ENCODE measurements around the gene GLT8D1. TPM values are rescaled to one million over a fixed set of nuclear protein-coding genes. Genes with fewer than 3 reads are reported as not detected.
"Not testable (repeated sequence)": the region's sequence is repeated elsewhere in the genome, so short reads cannot be mapped to it uniquely, and the experiment has no call there.

Gene GLT8D1
- total and polyA plus RNA-seq, 2 experiments from 2014 or later, result 149 to 151 TPM

GRCh38 chr3:52731590-52731989, 26.0 kb upstream of the GLT8D1 start:
- in situ Hi-C loops (cut with MboI), result no loop called here
- peaks cover 34% of the 10 kb centered on the region for H3K36me3 ChIP-seq (ENCODE audit: low read depth)

GRCh38 chr3:52730681-52731080, 25.1 kb upstream of the GLT8D1 start:
- in situ Hi-C loops (cut with MboI), result no loop called here
- no peak overlapping the region for H3K27ac ChIP-seq
- H3K79me2 ChIP-seq (ENCODE audit: insufficient read depth), result no peaks in the 10 kb centered on the region
- DNase-seq, result no peak
- no peak overlapping the region for H2AFZ ChIP-seq
- no peaks in the 10 kb centered on the region for H3F3A ChIP-seq (ENCODE audit: insufficient read depth)
- no peak overlapping the region for H3K4me2 ChIP-seq (ENCODE audit: unreplicated experiment)
- peaks cover 33% of the 10 kb centered on the region for H3K36me3 ChIP-seq (ENCODE audit: low read depth)
- H3K9me2 ChIP-seq (ENCODE audit: insufficient read depth), result no peaks in the 10 kb centered on the region
- no peaks in the 10 kb centered on the region for H4K20me1 ChIP-seq (ENCODE audit: insufficient read depth)
- no peak overlapping the region for H3K4me3 ChIP-seq
- no peaks in the 10 kb centered on the region for H3K27me3 ChIP-seq (replicated peaks; ENCODE audit: insufficient read depth)
- no peaks in the 10 kb centered on the region for H3K9me3 ChIP-seq (ENCODE audit: low read depth)
- no peaks in the 10 kb centered on the region for H3K4me1 ChIP-seq (ENCODE audit: insufficient read depth)
- no peak for TF ChIP-seq EZH2 (IDR thresholded peaks at IDR 0.05; ENCODE audit: insufficient read depth, poor library complexity, severe bottlenecking)
- no peak overlapping the region for H3K9ac ChIP-seq

More at GRCh38 chr3:52731590-52731989, 26.0 kb upstream of the GLT8D1 start:
- no peak overlapping the region for H3K4me3 ChIP-seq
- H3K9ac ChIP-seq, result no peak overlapping the region
- H3K27me3 ChIP-seq (replicated peaks; ENCODE audit: insufficient read depth), result no peaks in the 10 kb centered on the region
- 83 to 89% methylated on average over 14 of the region's 14 CpGs for WGBS, 2 experiments (ENCODE audit: low coverage in 1 of 2, low lambda C conversion rate in 2 of 2, missing lambda C conversion rate in 2 of 2)
- H3K9me2 ChIP-seq (ENCODE audit: insufficient read depth), result no peaks in the 10 kb centered on the region
- no peak for DNase-seq
- H4K20me1 ChIP-seq (ENCODE audit: insufficient read depth), result no peaks in the 10 kb centered on the region
- H3K27ac ChIP-seq, result no peak overlapping the region
- no peaks in the 10 kb centered on the region for H3K79me2 ChIP-seq (ENCODE audit: insufficient read depth)
- no peak overlapping the region for H2AFZ ChIP-seq
- H3K4me1 ChIP-seq (ENCODE audit: insufficient read depth), result no peaks in the 10 kb centered on the region
- TF ChIP-seq EZH2phosphoT487 (IDR thresholded peaks at IDR 0.05; ENCODE audit: insufficient read depth, low read depth), result no peak
- no peak for TF ChIP-seq EZH2 (IDR thresholded peaks at IDR 0.05; ENCODE audit: insufficient read depth, poor library complexity, severe bottlenecking)
- no peak overlapping the region for H3K4me2 ChIP-seq (ENCODE audit: unreplicated experiment)
- no peaks in the 10 kb centered on the region for H3F3A ChIP-seq (ENCODE audit: insufficient read depth)
- no peaks in the 10 kb centered on the region for H3K9me3 ChIP-seq (ENCODE audit: low read depth)

- H3K4me1 ChIP-seq (ENCODE audit: insufficient read depth); H3K9me2 ChIP-seq (ENCODE audit: insufficient read depth); H4K20me1 ChIP-seq (ENCODE audit: insufficient read depth); H3K9me3 ChIP-seq (ENCODE audit: low read depth); H3K9ac ChIP-seq; H2AFZ ChIP-seq; DNase-seq; H3K27me3 ChIP-seq (replicated peaks; ENCODE audit: insufficient read depth); H3K4me3 ChIP-seq; H3K27ac ChIP-seq; H3K79me2 ChIP-seq (ENCODE audit: insufficient read depth); H3F3A ChIP-seq (ENCODE audit: insufficient read depth); H3K4me2 ChIP-seq (ENCODE audit: unreplicated experiment); in situ Hi-C loops (cut with MboI): not testable (repeated sequence)
- WGBS, 2 experiments (ENCODE audit: low coverage in 1 of 2, low lambda C conversion rate in 2 of 2, missing lambda C conversion rate in 2 of 2), result 81 to 92% methylated on average over 3 of the region's 3 CpGs
- H3K36me3 ChIP-seq (ENCODE audit: low read depth), result peaks cover 22% of the 10 kb centered on the region
Observed at GRCh38 chr3:52728753-52729152, 23.2 kb upstream of the GLT8D1 start.

DNA sequence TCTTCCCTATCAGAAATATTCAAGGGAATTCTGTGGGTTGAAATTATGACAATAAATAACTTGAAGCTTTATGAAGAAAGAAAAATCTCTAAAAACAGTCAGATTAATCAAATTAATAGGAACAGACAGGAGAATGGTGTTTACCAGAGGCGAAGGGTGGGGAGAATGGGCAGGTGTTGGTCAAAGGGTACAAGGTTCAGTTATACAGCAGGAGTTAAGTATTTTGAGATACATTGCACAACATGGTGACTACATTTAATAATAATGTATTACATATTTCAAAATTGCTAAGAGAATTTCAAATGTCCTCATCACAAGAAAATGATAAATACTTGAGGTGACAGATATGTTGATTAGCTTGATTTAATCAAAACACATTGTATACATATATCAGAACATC, 18.9 kb upstream of the GLT8D1 start:
- Histone ChIP-seq H3K9me2 (ENCODE audit: insufficient read depth) (no peaks in the 10 kb centered on the region), H3K36me3 (ENCODE audit: low read depth) (0 out of 2 replicates have a peak, but pooled peaks cover 8% of the 10 kb centered on the region), H3K27me3 (replicated peaks; ENCODE audit: insufficient read depth) (no peaks in the 10 kb centered on the region), H3K4me1 (ENCODE audit: insufficient read depth) (no peaks in the 10 kb centered on the region), H3K4me3 (no peak overlapping the region), H3K9ac (no peak overlapping the region), H3K9me3 (ENCODE audit: low read depth) (no peaks in the 10 kb centered on the region), H3F3A (ENCODE audit: insufficient read depth) (no peaks in the 10 kb centered on the region), H2AFZ (no peak overlapping the region), H3K27ac (no peak overlapping the region), H3K79me2 (ENCODE audit: insufficient read depth) (no peaks in the 10 kb centered on the region), H4K20me1 (ENCODE audit: insufficient read depth) (no peaks in the 10 kb centered on the region), H3K4me2 (ENCODE audit: unreplicated experiment) (no peak overlapping the region)
- 96 to 100% methylated on average over 1 of the region's 1 CpG for WGBS, 2 experiments (ENCODE audit: low coverage in 1 of 2, low lambda C conversion rate in 2 of 2, missing lambda C conversion rate in 2 of 2)
- DNase-seq, result no peak
- TF ChIP-seq EZH2 (IDR thresholded peaks at IDR 0.05; ENCODE audit: insufficient read depth, poor library complexity, severe bottlenecking), result no peak
- no peak for TF ChIP-seq EZH2phosphoT487 (IDR thresholded peaks at IDR 0.05; ENCODE audit: insufficient read depth, low read depth)
- in situ Hi-C loops (cut with MboI), result no loop called here

DNA sequence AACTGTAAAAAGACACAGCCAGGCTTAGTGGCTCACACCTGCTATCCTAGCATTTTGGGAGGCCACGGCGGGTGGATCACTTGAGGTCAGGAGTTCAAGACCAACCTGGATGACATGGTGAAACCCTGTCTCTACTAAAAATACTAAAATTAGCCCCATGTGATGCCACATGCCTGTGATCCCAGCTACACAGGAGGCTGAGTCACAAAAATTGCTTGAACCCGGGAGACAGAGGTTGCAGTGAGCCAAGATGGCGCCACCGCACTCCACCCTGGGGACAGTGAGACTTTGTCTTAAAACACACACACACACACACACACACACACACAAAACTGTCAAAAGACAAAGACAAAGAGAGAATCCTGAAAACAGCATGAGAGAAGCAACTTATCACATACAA, 18.3 kb upstream of the GLT8D1 start:
- no peaks in the 10 kb centered on the region for H3K9me2 ChIP-seq (ENCODE audit: insufficient read depth)
- H3K4me1 ChIP-seq (ENCODE audit: insufficient read depth), result no peaks in the 10 kb centered on the region
- TF ChIP-seq EZH2 (IDR thresholded peaks at IDR 0.05; ENCODE audit: insufficient read depth, poor library complexity, severe bottlenecking) (no peak), EZH2phosphoT487 (IDR thresholded peaks at IDR 0.05; ENCODE audit: insufficient read depth, low read depth) (no peak)

More for the DNA sequence above, 18.3 kb upstream of the GLT8D1 start:
- no peak overlapping the region for H2AFZ ChIP-seq
- H3K27me3 ChIP-seq (replicated peaks; ENCODE audit: insufficient read depth), result no peaks in the 10 kb centered on the region
- H3K27ac ChIP-seq, result no peak overlapping the region
- no peak overlapping the region for H3K4me2 ChIP-seq (ENCODE audit: unreplicated experiment)
- no peak overlapping the region for H3K4me3 ChIP-seq
- 79 to 89% methylated on average over 5 of the region's 5 CpGs for WGBS, 2 experiments (ENCODE audit: low coverage in 1 of 2, low lambda C conversion rate in 2 of 2, missing lambda C conversion rate in 2 of 2)
- no peak overlapping the region for H3K9ac ChIP-seq
- no peaks in the 10 kb centered on the region for H3K79me2 ChIP-seq (ENCODE audit: insufficient read depth)
- in situ Hi-C loops (cut with MboI), result no loop called here
- no peaks in the 10 kb centered on the region for H3F3A ChIP-seq (ENCODE audit: insufficient read depth)
- DNase-seq, result no peak
- H4K20me1 ChIP-seq (ENCODE audit: insufficient read depth), result no peaks in the 10 kb centered on the region
- no peaks in the 10 kb centered on the region for H3K9me3 ChIP-seq (ENCODE audit: low read depth)
- H3K36me3 ChIP-seq (ENCODE audit: low read depth), result 0 out of 2 replicates have a peak, but pooled peaks cover 8% of the 10 kb centered on the region
